ENCODE measurements around the gene MAGEA11.
"Not testable (repeated sequence)": the region's sequence is repeated elsewhere in the genome, so short reads cannot be mapped to it uniquely, and the experiment has no call there.

- not testable (repeated sequence) for TF ChIP-seq ELK1 (IDR thresholded peaks at IDR 0.05; ENCODE audit: borderline replicate concordance, low read depth, low read length); RFX5 (IDR thresholded peaks at IDR 0.05; ENCODE audit: low read depth, low read length); FOS (IDR thresholded peaks at IDR 0.05; ENCODE audit: low read depth, low read length); POLR2A (IDR thresholded peaks at IDR 0.05; ENCODE audit: low read depth, low read length); RAD21 (IDR thresholded peaks at IDR 0.05; ENCODE audit: low read length); MAZ (IDR thresholded peaks at IDR 0.05; ENCODE audit: borderline replicate concordance, low read depth, low read length); BHLHE40 (IDR thresholded peaks at IDR 0.05; ENCODE audit: low read depth, low read length); RCOR1 (IDR thresholded peaks at IDR 0.05; ENCODE audit: insufficient replicate concordance, low read length); CEBPB (IDR thresholded peaks at IDR 0.05; ENCODE audit: low read depth, low read length); MXI1 (IDR thresholded peaks at IDR 0.05; ENCODE audit: borderline replicate concordance, low read depth, low read length); SMC3 (IDR thresholded peaks at IDR 0.05; ENCODE audit: low read depth, low read length)
- TF ChIP-seq, protein P1, sequence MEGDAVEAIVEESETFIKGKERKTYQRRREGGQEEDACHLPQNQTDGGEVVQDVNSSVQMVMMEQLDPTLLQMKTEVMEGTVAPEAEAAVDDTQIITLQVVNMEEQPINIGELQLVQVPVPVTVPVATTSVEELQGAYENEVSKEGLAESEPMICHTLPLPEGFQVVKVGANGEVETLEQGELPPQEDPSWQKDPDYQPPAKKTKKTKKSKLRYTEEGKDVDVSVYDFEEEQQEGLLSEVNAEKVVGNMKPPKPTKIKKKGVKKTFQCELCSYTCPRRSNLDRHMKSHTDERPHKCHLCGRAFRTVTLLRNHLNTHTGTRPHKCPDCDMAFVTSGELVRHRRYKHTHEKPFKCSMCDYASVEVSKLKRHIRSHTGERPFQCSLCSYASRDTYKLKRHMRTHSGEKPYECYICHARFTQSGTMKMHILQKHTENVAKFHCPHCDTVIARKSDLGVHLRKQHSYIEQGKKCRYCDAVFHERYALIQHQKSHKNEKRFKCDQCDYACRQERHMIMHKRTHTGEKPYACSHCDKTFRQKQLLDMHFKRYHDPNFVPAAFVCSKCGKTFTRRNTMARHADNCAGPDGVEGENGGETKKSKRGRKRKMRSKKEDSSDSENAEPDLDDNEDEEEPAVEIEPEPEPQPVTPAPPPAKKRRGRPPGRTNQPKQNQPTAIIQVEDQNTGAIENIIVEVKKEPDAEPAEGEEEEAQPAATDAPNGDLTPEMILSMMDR (conservative IDR thresholded peaks at IDR 0.05; ENCODE audit: low read depth, low read length), result not testable (repeated sequence)
- TF ChIP-seq, protein P2, sequence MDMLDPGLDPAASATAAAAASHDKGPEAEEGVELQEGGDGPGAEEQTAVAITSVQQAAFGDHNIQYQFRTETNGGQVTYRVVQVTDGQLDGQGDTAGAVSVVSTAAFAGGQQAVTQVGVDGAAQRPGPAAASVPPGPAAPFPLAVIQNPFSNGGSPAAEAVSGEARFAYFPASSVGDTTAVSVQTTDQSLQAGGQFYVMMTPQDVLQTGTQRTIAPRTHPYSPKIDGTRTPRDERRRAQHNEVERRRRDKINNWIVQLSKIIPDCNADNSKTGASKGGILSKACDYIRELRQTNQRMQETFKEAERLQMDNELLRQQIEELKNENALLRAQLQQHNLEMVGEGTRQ (IDR thresholded peaks at IDR 0.05; ENCODE audit: low read depth, low read length), result not testable (repeated sequence)
These were observed 36.8 kb upstream of the MAGEA11 start for GRCh38 chrX:149675088-149675487.
